Measurements from ENCODE around the gene HECW1. TPM values are rescaled to one million over a fixed set of nuclear protein-coding genes. Genes with fewer than 3 reads are reported as not detected.

The HECW1 gene
- total and polyA plus RNA-seq, 2 donors (not counting 1 experiment from before 2014, with no cell fraction given): not detected

- no peak overlapping the region for H3K4me3 ChIP-seq (ENCODE audit: control extremely low read depth in 1 of 5, extremely low read depth in 1 of 5, insufficient read depth in 1 of 5, low read depth in 2 of 5, low read length in 4 of 5)
- ChIA-PET CTCF (no interaction called here), POLR2A (no interaction called here)
- no peaks in the 10 kb centered on the region for H3K36me3 ChIP-seq (replicated peaks in 1 of 2; ENCODE audit: control extremely low read depth in 1 of 2, control insufficient read depth in 1 of 2, extremely low read depth in 1 of 2, insufficient read depth in 2 of 2, low read length in 1 of 2)
- 87% methylated on average over 11 of the region's 13 CpGs for WGBS (ENCODE audit: insufficient coverage)
- DNase-seq (no peak), ATAC-seq (ENCODE audit: low read depth) (no peak)
- Mint-ChIP-seq H3K4me1 (no peaks in the 10 kb centered on the region), H3K9me3 (ENCODE audit: insufficient read depth) (no peaks in the 10 kb centered on the region), H3K27ac (no peak overlapping the region), H3K27me3 (peaks cover 35% of the 10 kb centered on the region), H3K4me3 (no peak overlapping the region)
- peaks cover 0 to 4% (median 0%) of the 10 kb centered on the region in 4 experiments for H3K27me3 ChIP-seq (replicated peaks in 1 of 4; ENCODE audit: control extremely low read depth in 1 of 4, control insufficient read depth in 3 of 4, insufficient read depth in 4 of 4, low read length in 3 of 4)
- no peaks in the 10 kb centered on the region for H3K4me1 ChIP-seq (ENCODE audit: control insufficient read depth in 2 of 2, insufficient read depth in 2 of 2, low read length in 2 of 2)
- no peak overlapping the region for H3K27ac ChIP-seq (ENCODE audit: low read length in 2 of 2)
- no peaks in the 10 kb centered on the region for H3K79me2 ChIP-seq (ENCODE audit: control insufficient read depth, insufficient read depth, low read length)
- no peak overlapping the region for H2AFZ ChIP-seq (ENCODE audit: insufficient read depth, low read depth, low read length, poor library complexity, severe bottlenecking)
- no peak overlapping the region for H3K4me2 ChIP-seq (replicated peaks; ENCODE audit: low read depth, low read length, poor library complexity, severe bottlenecking)
- TF ChIP-seq EZH2 (IDR thresholded peaks at IDR 0.05; ENCODE audit: borderline replicate concordance, insufficient read depth, low read depth, low read length, poor library complexity, severe bottlenecking) (no peak), CTCF (IDR thresholded peaks at IDR 0.05) (no peak)
- H3K9ac ChIP-seq (ENCODE audit: low read length): no peak overlapping the region
- no peaks in the 10 kb centered on the region for H4K20me1 ChIP-seq (ENCODE audit: control insufficient read depth, insufficient read depth, low read length, poor library complexity, severe bottlenecking)
- no peaks in the 10 kb centered on the region for H3K9me3 ChIP-seq (ENCODE audit: control extremely low read depth in 1 of 3, control insufficient read depth in 2 of 3, insufficient read depth in 1 of 3, low read length in 2 of 3)
- intact Hi-C loops (cut with micrococcal nuclease): no loop called here
Observed at GRCh38 chr7:43511769-43512515, 399.5 kb downstream of the HECW1 start.

GRCh38 chr7:43513251-43513650, 400.8 kb downstream of the HECW1 start:
- no peak overlapping the region for H3K27ac ChIP-seq (ENCODE audit: low read length in 2 of 2)
- intact Hi-C loops (cut with micrococcal nuclease): no loop called here
- 81% methylated on average over 5 of the region's 8 CpGs for whole genome bisulfite sequencing (ENCODE audit: insufficient coverage)
- ChIA-PET POLR2A (no interaction called here), CTCF (no interaction called here)
- Mint-ChIP-seq H3K4me3 (no peak overlapping the region), H3K27ac (no peak overlapping the region), H3K27me3 (peaks cover 29% of the 10 kb centered on the region), H3K9me3 (ENCODE audit: insufficient read depth) (no peaks in the 10 kb centered on the region), H3K4me1 (no peaks in the 10 kb centered on the region)
- H3K36me3 ChIP-seq (replicated peaks in 1 of 2; ENCODE audit: control extremely low read depth in 1 of 2, control insufficient read depth in 1 of 2, extremely low read depth in 1 of 2, insufficient read depth in 2 of 2, low read length in 1 of 2): no peaks in the 10 kb centered on the region
- H3K4me3 ChIP-seq (ENCODE audit: control extremely low read depth in 1 of 5, extremely low read depth in 1 of 5, insufficient read depth in 1 of 5, low read depth in 2 of 5, low read length in 4 of 5): no peak overlapping the region
- TF ChIP-seq CTCF (IDR thresholded peaks at IDR 0.05) (no peak), EZH2 (IDR thresholded peaks at IDR 0.05; ENCODE audit: borderline replicate concordance, insufficient read depth, low read depth, low read length, poor library complexity, severe bottlenecking) (no peak)
- H2AFZ ChIP-seq (ENCODE audit: insufficient read depth, low read depth, low read length, poor library complexity, severe bottlenecking): no peak overlapping the region
- no peaks in the 10 kb centered on the region for H3K79me2 ChIP-seq (ENCODE audit: control insufficient read depth, insufficient read depth, low read length)
- no peaks in the 10 kb centered on the region for H3K4me1 ChIP-seq (ENCODE audit: control insufficient read depth in 2 of 2, insufficient read depth in 2 of 2, low read length in 2 of 2)
- H3K9me3 ChIP-seq (ENCODE audit: control extremely low read depth in 1 of 3, control insufficient read depth in 2 of 3, insufficient read depth in 1 of 3, low read length in 2 of 3): no peaks in the 10 kb centered on the region
- H3K27me3 ChIP-seq (replicated peaks in 1 of 4; ENCODE audit: control extremely low read depth in 1 of 4, control insufficient read depth in 3 of 4, insufficient read depth in 4 of 4, low read length in 3 of 4): peaks cover 0 to 4% (median 0%) of the 10 kb centered on the region in 4 experiments
- no peak for ATAC-seq (ENCODE audit: low read depth)
- no peak overlapping the region for H3K4me2 ChIP-seq (replicated peaks; ENCODE audit: low read depth, low read length, poor library complexity, severe bottlenecking)
- no peak for DNase-seq
- H4K20me1 ChIP-seq (ENCODE audit: control insufficient read depth, insufficient read depth, low read length, poor library complexity, severe bottlenecking): no peaks in the 10 kb centered on the region
- H3K9ac ChIP-seq (ENCODE audit: low read length): no peak overlapping the region

Data from B cell (primary cell).